K562 (cell line): ENCODE results near the gene AMOT. TPM values are rescaled to one million over a fixed set of nuclear protein-coding genes. Genes with fewer than 3 reads are reported as not detected.

Source experiments
- ATAC-seq: fragments of 200-7000 bp; cut with Tn5 transposase; 3 replicates; pipeline ENCODE4 v1.9.1; 2020; ENCODE audit warnings: moderate library complexity
- BruUV-seq: library from RNA; stranded (reverse); fragments of 400-500 nt; replicated peaks from 2 replicates; lab custom pipeline; 2021; lab: Mats Ljungman, UMichigan
- CTCF ChIA-PET: fragments of 300-600 bp; formaldehyde crosslinking; extraction: SDS; loops from one replicate; lab custom pipeline; 2021; ENCODE audit warnings: low intra/inter-chr PET ratio; lab: Yijun Ruan, JAX
- POLR2A ChIA-PET: fragments of 300-600, 350-650 bp; sonication (Branson Sonifier 250); formaldehyde crosslinking; extraction: SDS; loops from one replicate; lab custom pipeline; 2021; ENCODE audit warnings: antibody characterized with exemption, inconsistent platforms; lab: Yijun Ruan, JAX
- DNase-seq, 4 experiments: peaks; one replicate each; pipeline versions ENCODE4 v3.0.0 to v3.0.0-alpha.2; 2011 to 2018; ENCODE audit warnings: low spot score in 3 of 4, mixed read lengths in 3 of 4; ENCODE audit errors: extremely low read depth in 1 of 4
- FAIRE-seq: peaks from 2 replicates; lab custom pipeline; 2011; peaks lifted over from hg19 to GRCh38; lab: Jason Lieb, UNC
- H2AFZ ChIP-seq: 2 replicates; pipeline ENCODE4 v1.6.0; 2011; ENCODE audit warnings: low read depth, low read length, control low read depth, inconsistent platforms
- H3K27ac ChIP-seq: fragments of 200-600 bp; 3 replicates; pipeline ENCODE4 v1.8.0; 2011; ENCODE audit warnings: low read depth, mild to moderate bottlenecking, control low read depth, inconsistent platforms, low read length, moderate library complexity, mixed read lengths; ENCODE audit errors: extremely low read depth
- H3K27me3 ChIP-seq, 2 experiments: fragments of 300-600 bp in 1 of 2; 2 replicates in 1 of 2; 3 replicates in 1 of 2; pipeline versions ENCODE4 v1.6.0 to v1.8.0; 2011; ENCODE audit warnings: inconsistent platforms in 2 of 2, low read length in 2 of 2, mild to moderate bottlenecking in 1 of 2, mixed read lengths in 1 of 2, moderate library complexity in 1 of 2; ENCODE audit not compliant: control insufficient read depth in 2 of 2, insufficient read depth in 2 of 2
- H3K36me3 ChIP-seq: fragments of 300-600 bp; 3 replicates; pipeline ENCODE4 v1.8.0; 2011; ENCODE audit warnings: mild to moderate bottlenecking, low read length, inconsistent platforms; ENCODE audit not compliant: control insufficient read depth, insufficient read depth
- H3K4me1 ChIP-seq, 2 experiments: fragments of 200-600 bp in 1 of 2; replicated peaks in 1 of 2; 2 replicates in 1 of 2; 3 replicates in 1 of 2; pipeline versions ENCODE4 v1.5.1 to v1.8.0; 2011; ENCODE audit warnings: inconsistent platforms in 2 of 2, low read length in 2 of 2, mild to moderate bottlenecking in 1 of 2, mixed read lengths in 1 of 2, moderate library complexity in 1 of 2; ENCODE audit not compliant: control insufficient read depth in 2 of 2, insufficient read depth in 2 of 2
- H3K4me2 ChIP-seq: 2 replicates; pipeline ENCODE4 v1.6.1; 2011; ENCODE audit warnings: low read length, control low read depth, inconsistent platforms, mixed read lengths; ENCODE audit not compliant: insufficient read depth
- H3K4me3 ChIP-seq: fragments of 200-600 bp; sonication (generic), shearing (Covaris generic); 2 replicates; pipeline ENCODE4 v1.5.1; 2016; ENCODE audit warnings: control low read depth, inconsistent platforms
- H3K79me2 ChIP-seq: fragments of 200-600 bp; 3 replicates; pipeline ENCODE4 v1.8.0; 2011; ENCODE audit warnings: low read length, inconsistent platforms; ENCODE audit not compliant: control insufficient read depth, insufficient read depth
- H3K9ac ChIP-seq, 2 experiments: 2 replicates each; pipeline versions ENCODE4 v1.6.0 to v1.6.1; 2011; ENCODE audit warnings: low read depth in 2 of 2, low read length in 2 of 2, control low read depth in 1 of 2, inconsistent platforms in 1 of 2, mild to moderate bottlenecking in 1 of 2, mixed read lengths in 1 of 2; ENCODE audit not compliant: insufficient read depth in 1 of 2
- H3K9me1 ChIP-seq: one replicate; pipeline ENCODE4 v1.6.0; 2011; ENCODE audit warnings: inconsistent platforms, mild to moderate bottlenecking, low read length, moderate library complexity; ENCODE audit not compliant: control insufficient read depth, insufficient read depth
- H3K9me3 ChIP-seq: replicated peaks from 2 replicates; pipeline ENCODE4 v1.5.1; 2011; ENCODE audit warnings: low read depth, low read length, inconsistent platforms; ENCODE audit not compliant: control insufficient read depth, insufficient read depth
- H4K20me1 ChIP-seq: replicated peaks from 2 replicates; pipeline ENCODE4 v1.6.1; 2011; ENCODE audit warnings: low read length, inconsistent platforms, mixed read lengths; ENCODE audit not compliant: control insufficient read depth, insufficient read depth
- BCL6 ChIP-seq: fragments of 250-450 bp; sonication (Bioruptor Pico); IDR thresholded peaks from 2 replicates; pipeline ENCODE4 v1.4.0; 2020
- HOXB6 ChIP-seq: fragments of 250-450 bp; sonication (Bioruptor Pico); IDR thresholded peaks from 2 replicates; pipeline ENCODE4 v1.5.1; 2022; ENCODE audit warnings: mild to moderate bottlenecking, borderline replicate concordance
- PATZ1 ChIP-seq: fragments of 250-450 bp; sonication (Bioruptor Pico); IDR thresholded peaks from 2 replicates; pipeline ENCODE4 v1.5.0; 2020; ENCODE audit warnings: mild to moderate bottlenecking, borderline replicate concordance
- ZBTB1 ChIP-seq: sonication (generic); formaldehyde crosslinking; IDR thresholded peaks from 2 replicates; pipeline ENCODE4 v1.8.1; 2023; ENCODE audit warnings: missing genetic modification reagents, low read depth, mild to moderate bottlenecking, borderline replicate concordance
- ZFX ChIP-seq: sonication (generic); formaldehyde crosslinking; IDR thresholded peaks from 2 replicates; pipeline ENCODE4 v1.8.0; 2022; ENCODE audit warnings: mild to moderate bottlenecking, missing genetic modification reagents, moderate library complexity
- ZNF174 ChIP-seq: fragments of 250-450 bp; sonication (Bioruptor Pico); IDR thresholded peaks from 2 replicates; pipeline ENCODE4 v1.4.0; 2020; ENCODE audit warnings: mild to moderate bottlenecking
- ZNF408 ChIP-seq: fragments of 250-450 bp; sonication (Bioruptor Pico); IDR thresholded peaks from 2 replicates; pipeline ENCODE4 v1.4.0; 2020; ENCODE audit warnings: low read depth, mild to moderate bottlenecking, moderate library complexity
- ZNF57 ChIP-seq: fragments of 450-650 bp; formaldehyde crosslinking; IDR thresholded peaks from 2 replicates; pipeline ENCODE4 v1.4.0; 2020; ENCODE audit warnings: mild to moderate bottlenecking, moderate library complexity
- WGBS: fragments of 100-300 bp; shearing (Covaris generic); methylation state at CpG from one replicate; pipeline ENCODE4 v1.1.6; 2016; ENCODE audit warnings: low coverage, mixed read lengths; ENCODE audit not compliant: insufficient coverage; ENCODE audit errors: missing lambda C conversion rate; 5-methylcytosine and 5-hydroxymethylcytosine counted together
- in situ Hi-C: fragments of 300-500 bp; cut with MboI; formaldehyde crosslinking; loops from 4 replicates; pipeline ENCODE4 v1.15.0; 2018; ENCODE audit warnings: inconsistent platforms, mixed read lengths
- intact Hi-C: fragments of 100-400 bp; cut with micrococcal nuclease; formaldehyde crosslinking; loops from 2 replicates; pipeline ENCODE4 v1.14.2; 2022
- polyA plus RNA-seq, 8 experiments: library from polyadenylated mRNA; depleted of rRNA in 4 of 8; stranded (reverse) in 5 of 8; unstranded in 3 of 8; fragments of >200 nt; fragmentation: Nextera tagmentation in 2 of 8; fragmentation: Illumina TruSeq in 1 of 8; extraction: Ambion mirVana in 2 of 8; extraction: Trizol in 1 of 8; gene quantifications; 2 replicates each; pipeline versions ENCODE4 v1.2.1 to v1.2.3, GENCODE V29; 2011 to 2014; ENCODE audit warnings: inconsistent platforms in 1 of 8, missing spikeins in 1 of 8
- total RNA-seq, 7 experiments: library from RNA; depleted of rRNA in 6 of 7; stranded (reverse); fragments of >200 nt in 6 of 7; fragmentation: Illumina TruSeq in 2 of 7; extraction: Trizol in 2 of 7; gene quantifications; 2 replicates each; pipeline versions ENCODE4 v1.2.1 to v1.2.3, GENCODE V29; 2011 to 2021; ENCODE audit warnings: low replicate concordance in 1 of 7

The AMOT gene
- total and polyA plus RNA-seq, 9 of the 15 experiments (the other 6 are each of a cell fraction or from before 2014, with no cell fraction given): 0.04 TPM; not detected in 8

DNA sequence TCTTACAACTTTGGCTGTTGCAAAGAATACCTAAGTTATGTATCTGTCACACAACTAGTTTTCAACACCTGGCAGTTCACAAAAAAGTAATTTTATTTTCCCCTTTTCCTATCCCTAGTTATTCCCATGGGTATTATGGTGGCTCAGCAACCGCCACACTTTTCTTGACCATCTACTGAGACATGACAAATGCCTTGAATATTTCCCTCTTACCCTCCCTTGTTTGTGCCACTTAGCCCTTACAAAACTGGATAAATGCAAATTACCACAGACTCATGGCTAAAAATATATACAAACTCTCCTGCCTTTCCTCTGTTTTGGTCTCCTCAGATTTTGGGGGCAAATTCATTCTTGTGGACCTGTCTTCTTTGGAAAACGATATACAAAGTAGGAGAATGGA is 72.1 kb downstream of the AMOT start (continued):
- TF ChIP-seq ZBTB1 (CRISPR knock-in tag): no peak
- no peak for TF ChIP-seq BCL6

DNA sequence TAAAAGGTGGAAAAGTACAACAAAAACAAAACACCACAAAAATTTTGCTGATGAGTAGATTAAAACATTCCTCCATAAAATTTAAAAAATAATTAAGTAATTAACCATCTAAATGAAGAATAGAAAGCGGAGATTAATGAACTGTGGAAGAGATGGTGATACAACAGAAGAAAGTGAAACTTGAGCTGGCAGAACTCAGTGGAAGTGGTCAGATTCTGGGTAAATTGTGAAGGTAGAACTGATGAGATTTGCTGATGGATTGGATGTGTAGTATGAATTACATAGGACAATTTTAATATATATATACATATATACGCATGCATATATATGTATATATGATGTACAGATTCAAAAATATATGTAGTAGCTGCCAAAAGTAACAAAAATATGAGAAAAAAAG is 73.9 kb downstream of the AMOT start:
- in situ Hi-C loops: no loop called here
- FAIRE-seq: no peak
- Histone ChIP-seq H3K4me1 (no peaks in the 10 kb centered on the region), H3K9ac (no peak overlapping the region), H2AFZ (no peak overlapping the region), H3K27me3 (no peaks in the 10 kb centered on the region), H4K20me1 (no peaks in the 10 kb centered on the region), H3K9me3 (no peaks in the 10 kb centered on the region), H3K36me3 (no peaks in the 10 kb centered on the region), H3K27ac (no peak overlapping the region), H3K9me1 (no peaks in the 10 kb centered on the region), H3K79me2 (no peaks in the 10 kb centered on the region), H3K4me2 (no peak overlapping the region), H3K4me3 (no peak overlapping the region)
- POLR2A ChIA-PET: no interaction called here
- CTCF ChIA-PET: interaction anchor here (0.6 kb wide), 1 partner anchor 9 kb away, joined by 3 read pairs; no protein-coding TSS in a partner anchor
- ATAC-seq: no peak
- WGBS: 0% methylated on average over 2 of the region's 2 CpGs
- TF ChIP-seq ZFX (CRISPR knock-in tag) (no peak), ZNF57 (CRISPR knock-in tag) (no peak), ZNF174 (CRISPR knock-in tag) (no peak), HOXB6 (CRISPR knock-in tag) (no peak), ZNF408 (no peak), PATZ1 (CRISPR knock-in tag) (no peak)
- no peak for DNase-seq
- BruUV-seq: no TSS peak
- intact Hi-C loops: no loop called here
